Body of pancreas (tissue), 4 donors: ENCODE measurements around the gene CAMKMT. TPM values are rescaled to one million over a fixed set of nuclear protein-coding genes. Genes with fewer than 3 reads are reported as not detected.

Source experiments
- ATAC-seq: fragments of 150-250 bp; one replicate; pipeline ENCODE4 v1.9.1; 2016
- DNase-seq, 4 donors: peaks; one replicate each; pipeline ENCODE4 v3.0.0-alpha.2; 2019
- H3K27ac ChIP-seq, 4 donors: fragments of 200-600 bp; sonication (generic); 1 replicate in 3 of 4; 2 replicates in 1 of 4; pipeline versions ENCODE4 v1.5.1 to v1.6.1; 2016 to 2019; ENCODE audit warnings: mild to moderate bottlenecking in 1 of 4, mixed read lengths in 1 of 4, moderate library complexity in 1 of 4
- H3K27me3 ChIP-seq, 2 donors: fragments of 200-600 bp; sonication (generic); one replicate each; pipeline ENCODE4 v1.6.0; 2016; ENCODE audit warnings: mild to moderate bottlenecking in 1 of 2
- H3K36me3 ChIP-seq, 2 donors: fragments of 200-600 bp; sonication (generic); replicated peaks in 1 of 2; 2 replicates each; pipeline ENCODE4 v1.5.1; 2016; ENCODE audit warnings: low read depth in 2 of 2; ENCODE audit not compliant: insufficient read depth in 1 of 2
- H3K4me1 ChIP-seq: fragments of 200-600 bp; sonication (generic); one replicate; pipeline ENCODE4 v1.6.0; 2016
- H3K4me3 ChIP-seq, 2 donors: fragments of 200-600 bp; sonication (generic); 1 replicate in 1 of 2; 2 replicates in 1 of 2; pipeline ENCODE4 v1.5.1; 2016 to 2019
- H3K9me3 ChIP-seq, 3 donors: fragments of 200-600 bp; sonication (generic); 1 replicate in 2 of 3; 2 replicates in 1 of 3; pipeline ENCODE4 v1.5.1; 2016
- POLR2A ChIP-seq, 3 donors: fragments of 450-650 bp; IDR thresholded peaks; one replicate each; pipeline ENCODE4 v1.6.1; 2016; ENCODE audit warnings: antibody characterized with exemption in 3 of 3, mild to moderate bottlenecking in 2 of 3
- WGBS, 2 donors: methylation state at CpG; one replicate each; pipeline ENCODE4 v1.1.5; 2017; 5-methylcytosine and 5-hydroxymethylcytosine counted together
- intact Hi-C: fragments of 100-400 bp; cut with DNase I; formaldehyde crosslinking; loops from one replicate; pipeline ENCODE4 v1.15.1; 2023
- total RNA-seq, 2 donors: library from RNA; depleted of rRNA; stranded (reverse); fragments of >200 nt; gene quantifications; one replicate each; pipeline ENCODE4 v1.1.0, GENCODE V29; 2016
- TF ChIP-seq, protein P1 (sequence below), 7 experiments: fragments of 450-650 bp in 4 of 7; fragments of 200-600 bp in 3 of 7; sonication (generic) in 3 of 7; IDR thresholded peaks; one replicate each; pipeline ENCODE4 v1.5.1; 2016 to 2019; ENCODE audit warnings: antibody characterized with exemption in 7 of 7

The CAMKMT gene
- total RNA-seq, 2 donors from 2014 or later: 18.4 to 23.4 TPM

DNA sequence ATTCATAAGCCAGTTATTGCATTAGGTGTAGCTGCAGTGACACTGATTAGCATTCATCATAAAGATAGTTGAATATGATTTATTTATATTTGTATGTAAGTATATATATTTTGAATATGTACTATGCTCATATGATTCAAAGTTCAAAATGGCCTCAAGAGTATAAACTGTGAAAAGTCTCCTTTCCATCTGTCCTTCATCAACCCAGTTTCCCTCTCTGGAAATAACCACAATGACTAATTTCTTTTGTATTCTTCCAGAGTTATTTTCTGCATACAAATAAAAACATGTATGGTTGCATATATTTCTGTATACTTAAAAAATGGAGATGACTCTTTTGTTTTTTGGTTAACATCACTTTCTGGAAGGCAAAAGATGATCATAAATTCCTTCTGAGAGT lies 95.2 kb downstream of the CAMKMT start:
- intact Hi-C loops: no loop called here
- ATAC-seq: no peak
- H3K9me3 ChIP-seq: no peaks in the 10 kb centered on the region

DNA sequence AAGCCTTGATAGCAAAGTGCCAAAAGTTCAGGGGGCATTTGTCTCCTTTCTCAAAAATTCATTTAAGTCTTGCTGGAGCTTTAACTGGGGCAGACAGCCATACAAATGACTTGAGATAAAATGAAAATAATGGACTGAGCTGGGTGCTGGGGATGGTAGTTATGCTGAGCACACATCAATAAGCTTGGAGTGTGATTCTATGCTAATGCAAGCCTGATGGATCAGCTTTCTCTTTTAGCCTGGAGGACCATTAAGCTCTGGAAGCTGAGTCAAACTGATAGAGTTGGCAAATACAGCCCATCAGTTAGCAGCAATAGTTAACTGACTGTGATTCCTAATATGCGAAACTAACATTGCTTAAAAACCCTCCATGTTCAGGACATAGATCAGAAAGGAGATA lies 98.0 kb downstream of the CAMKMT start:
- H3K9me3 ChIP-seq: peaks cover 0 to 2% (median 0%) of the 10 kb centered on the region in 3 donors
- 78 to 89% methylated on average over 1 of the region's 1 CpG for WGBS, 2 donors
- no peak for ATAC-seq
- H3K4me1 ChIP-seq: no peaks in the 10 kb centered on the region
- H3K27ac ChIP-seq: no peak overlapping the region
- H3K36me3 ChIP-seq: no peaks in the 10 kb centered on the region
- no peak for TF ChIP-seq POLR2A (IDR thresholded peaks at IDR 0.05)
- no peak overlapping the region for H3K4me3 ChIP-seq
- intact Hi-C loops: no loop called here
- H3K27me3 ChIP-seq: no peaks in the 10 kb centered on the region
- DNase-seq: no peak

More for the DNA sequence above, 95.2 kb downstream of the CAMKMT start:
- H3K4me1 ChIP-seq: no peaks in the 10 kb centered on the region
- no peak overlapping the region for H3K27ac ChIP-seq
- no peak for DNase-seq
- no peaks in the 10 kb centered on the region for H3K36me3 ChIP-seq
- no peak for TF ChIP-seq POLR2A (IDR thresholded peaks at IDR 0.05)
- TF ChIP-seq, protein P1, sequence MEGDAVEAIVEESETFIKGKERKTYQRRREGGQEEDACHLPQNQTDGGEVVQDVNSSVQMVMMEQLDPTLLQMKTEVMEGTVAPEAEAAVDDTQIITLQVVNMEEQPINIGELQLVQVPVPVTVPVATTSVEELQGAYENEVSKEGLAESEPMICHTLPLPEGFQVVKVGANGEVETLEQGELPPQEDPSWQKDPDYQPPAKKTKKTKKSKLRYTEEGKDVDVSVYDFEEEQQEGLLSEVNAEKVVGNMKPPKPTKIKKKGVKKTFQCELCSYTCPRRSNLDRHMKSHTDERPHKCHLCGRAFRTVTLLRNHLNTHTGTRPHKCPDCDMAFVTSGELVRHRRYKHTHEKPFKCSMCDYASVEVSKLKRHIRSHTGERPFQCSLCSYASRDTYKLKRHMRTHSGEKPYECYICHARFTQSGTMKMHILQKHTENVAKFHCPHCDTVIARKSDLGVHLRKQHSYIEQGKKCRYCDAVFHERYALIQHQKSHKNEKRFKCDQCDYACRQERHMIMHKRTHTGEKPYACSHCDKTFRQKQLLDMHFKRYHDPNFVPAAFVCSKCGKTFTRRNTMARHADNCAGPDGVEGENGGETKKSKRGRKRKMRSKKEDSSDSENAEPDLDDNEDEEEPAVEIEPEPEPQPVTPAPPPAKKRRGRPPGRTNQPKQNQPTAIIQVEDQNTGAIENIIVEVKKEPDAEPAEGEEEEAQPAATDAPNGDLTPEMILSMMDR (IDR thresholded peaks at IDR 0.05): no peak
- H3K4me3 ChIP-seq: no peak overlapping the region
- H3K27me3 ChIP-seq: no peaks in the 10 kb centered on the region

DNA sequence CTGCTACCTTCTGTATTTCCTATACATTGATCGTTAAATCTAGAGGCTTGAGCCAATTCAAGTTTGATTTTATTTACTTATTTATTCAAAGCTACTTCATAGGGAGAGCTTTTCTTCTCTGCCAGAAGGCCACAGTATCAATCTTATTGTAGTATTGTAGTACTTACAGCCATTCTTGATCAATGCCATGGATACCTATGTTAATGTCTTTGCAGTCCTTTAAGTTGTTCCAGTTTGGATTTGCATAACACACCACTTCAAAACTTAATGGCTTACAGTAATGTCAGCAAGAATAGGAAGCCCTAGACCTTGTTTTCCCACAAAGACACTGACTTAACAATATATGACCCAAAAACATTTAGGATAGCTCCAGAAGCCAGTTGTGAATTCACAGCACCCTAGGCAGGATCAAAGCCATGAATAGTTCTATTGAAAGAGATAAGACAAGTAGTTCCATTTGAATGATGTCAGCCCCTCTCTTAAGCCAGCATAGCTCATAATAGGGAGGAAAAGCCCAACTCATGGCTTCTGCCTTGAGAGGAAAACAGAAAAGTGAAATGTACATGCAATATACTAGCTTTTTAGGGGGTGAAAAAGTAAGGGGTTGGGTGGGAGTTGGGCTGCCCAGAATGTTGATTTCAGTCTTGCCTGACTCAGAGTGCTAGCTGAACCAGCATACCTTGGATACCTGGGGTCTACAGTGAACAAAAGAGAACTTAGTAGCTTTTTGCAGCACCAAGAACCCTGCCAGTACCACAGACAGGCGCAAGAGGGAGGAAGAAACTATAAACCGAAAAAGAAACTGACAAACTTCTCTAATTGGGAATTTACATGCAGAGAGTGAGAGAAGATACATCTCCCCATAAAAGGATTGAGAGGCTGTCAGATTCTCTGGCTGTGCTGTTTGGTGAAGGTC lies 101.4 kb downstream of the CAMKMT start:
- Histone ChIP-seq H3K27ac (no peak overlapping the region), H3K4me1 (no peaks in the 10 kb centered on the region), H3K9me3 (peaks cover 0 to 2% (median 0%) of the 10 kb centered on the region in 3 donors), H3K27me3 (no peaks in the 10 kb centered on the region), H3K4me3 (no peak overlapping the region), H3K36me3 (no peaks in the 10 kb centered on the region)
- TF ChIP-seq, protein P1 (IDR thresholded peaks at IDR 0.05): no peak
- TF ChIP-seq POLR2A (IDR thresholded peaks at IDR 0.05): no peak
- 95 to 97% methylated on average over 3 of the region's 3 CpGs for whole genome bisulfite sequencing, 2 donors
- no peak for DNase-seq
- ATAC-seq: no peak
- intact Hi-C loops: no loop called here

DNA sequence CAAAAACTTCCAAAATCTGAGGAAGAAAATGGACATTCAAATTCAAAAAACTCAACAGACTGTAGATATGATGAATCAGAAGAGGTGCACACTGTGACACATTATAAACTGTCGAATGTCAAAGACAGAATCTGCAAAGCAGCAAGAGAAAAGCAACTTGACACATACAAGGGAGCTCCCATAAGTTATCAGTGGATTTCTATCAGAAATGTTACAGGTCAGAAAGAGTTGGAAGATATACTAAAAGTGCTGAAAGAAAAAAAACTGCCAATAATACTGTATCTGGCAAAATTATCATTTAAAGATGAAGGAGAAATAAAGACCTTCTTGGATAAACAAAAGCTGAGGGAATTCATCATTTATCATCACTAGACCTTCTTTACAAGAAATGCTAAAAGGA lies 102.7 kb downstream of the CAMKMT start:
- 94 to 100% methylated on average over 1 of the region's 1 CpG for WGBS, 2 donors
- H3K9me3 ChIP-seq: peaks cover 0 to 2% (median 0%) of the 10 kb centered on the region in 3 donors
- intact Hi-C loops: no loop called here

DNA sequence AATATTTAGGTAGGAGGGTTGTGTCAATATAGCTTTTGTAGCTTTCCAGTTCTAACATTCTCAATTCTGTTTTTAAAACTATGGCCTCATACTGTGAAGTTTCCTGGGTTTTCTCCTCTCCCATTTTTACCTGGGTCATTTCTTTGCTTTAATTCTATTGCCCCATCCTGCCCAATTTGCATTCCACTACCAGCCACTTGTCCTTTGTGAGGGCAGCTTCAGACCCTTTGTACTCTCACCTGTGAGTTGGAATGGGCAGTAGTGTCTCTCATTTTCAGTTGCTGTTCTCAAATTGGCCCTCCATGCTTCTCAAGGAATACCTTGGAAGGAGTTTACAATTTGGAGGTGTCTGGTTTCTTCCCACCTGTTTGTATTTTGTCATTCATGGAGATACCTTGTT lies 108.4 kb downstream of the CAMKMT start:
- H3K4me3 ChIP-seq: no peak overlapping the region
- intact Hi-C loops: no loop called here
- no peaks in the 10 kb centered on the region for H3K36me3 ChIP-seq
- H3K4me1 ChIP-seq: no peaks in the 10 kb centered on the region
- no peak for DNase-seq
- no peaks in the 10 kb centered on the region for H3K9me3 ChIP-seq
- TF ChIP-seq, protein P1 (IDR thresholded peaks at IDR 0.05): no peak
- TF ChIP-seq POLR2A (IDR thresholded peaks at IDR 0.05): no peak
- no peak for ATAC-seq
- H3K27me3 ChIP-seq: no peaks in the 10 kb centered on the region
- H3K27ac ChIP-seq: no peak overlapping the region

More for the DNA sequence above, 102.7 kb downstream of the CAMKMT start:
- TF ChIP-seq, protein P1 (IDR thresholded peaks at IDR 0.05): no peak
- no peak for TF ChIP-seq POLR2A (IDR thresholded peaks at IDR 0.05)
- Histone ChIP-seq H3K27ac (no peak overlapping the region), H3K4me1 (no peaks in the 10 kb centered on the region), H3K4me3 (no peak overlapping the region), H3K36me3 (no peaks in the 10 kb centered on the region), H3K27me3 (no peaks in the 10 kb centered on the region)
- ATAC-seq (no peak), DNase-seq (no peak)
